ENCODE data around the gene CDC16.

DNA sequence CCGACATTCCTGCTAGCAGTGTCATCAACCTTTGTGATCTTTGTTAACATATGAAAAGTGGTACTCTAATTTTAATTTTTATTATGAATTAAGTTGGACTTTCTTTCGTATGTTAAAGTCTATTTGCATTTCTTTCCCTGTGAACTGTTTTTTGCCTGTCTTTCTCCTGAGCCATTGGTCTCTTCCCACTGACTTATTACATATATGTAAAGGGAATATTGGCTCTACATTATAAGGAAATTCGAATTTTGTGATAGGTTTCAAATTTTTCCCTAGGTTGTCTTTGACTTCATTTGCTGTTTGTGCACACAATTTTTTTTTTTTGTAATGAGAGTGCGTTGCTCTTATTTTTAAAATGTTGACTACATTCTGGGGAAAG, 442 bp upstream of the CDC16 start:
- TF ChIP-seq, protein P1, sequence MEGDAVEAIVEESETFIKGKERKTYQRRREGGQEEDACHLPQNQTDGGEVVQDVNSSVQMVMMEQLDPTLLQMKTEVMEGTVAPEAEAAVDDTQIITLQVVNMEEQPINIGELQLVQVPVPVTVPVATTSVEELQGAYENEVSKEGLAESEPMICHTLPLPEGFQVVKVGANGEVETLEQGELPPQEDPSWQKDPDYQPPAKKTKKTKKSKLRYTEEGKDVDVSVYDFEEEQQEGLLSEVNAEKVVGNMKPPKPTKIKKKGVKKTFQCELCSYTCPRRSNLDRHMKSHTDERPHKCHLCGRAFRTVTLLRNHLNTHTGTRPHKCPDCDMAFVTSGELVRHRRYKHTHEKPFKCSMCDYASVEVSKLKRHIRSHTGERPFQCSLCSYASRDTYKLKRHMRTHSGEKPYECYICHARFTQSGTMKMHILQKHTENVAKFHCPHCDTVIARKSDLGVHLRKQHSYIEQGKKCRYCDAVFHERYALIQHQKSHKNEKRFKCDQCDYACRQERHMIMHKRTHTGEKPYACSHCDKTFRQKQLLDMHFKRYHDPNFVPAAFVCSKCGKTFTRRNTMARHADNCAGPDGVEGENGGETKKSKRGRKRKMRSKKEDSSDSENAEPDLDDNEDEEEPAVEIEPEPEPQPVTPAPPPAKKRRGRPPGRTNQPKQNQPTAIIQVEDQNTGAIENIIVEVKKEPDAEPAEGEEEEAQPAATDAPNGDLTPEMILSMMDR (IDR thresholded peaks at IDR 0.05; ENCODE audit: low read length) = no peak
- TF ChIP-seq EZH2 (IDR thresholded peaks at IDR 0.05; ENCODE audit: borderline replicate concordance, low read length) = no peak
